Cortex of kidney (tissue), 1 donor: ENCODE data around the gene CXCR5.

ENCODE experiments used
- DNase-seq: peaks from one replicate; lab custom pipeline; 2025; lab: John Stamatoyannopoulos, UW

The CXCR5 gene

DNA sequence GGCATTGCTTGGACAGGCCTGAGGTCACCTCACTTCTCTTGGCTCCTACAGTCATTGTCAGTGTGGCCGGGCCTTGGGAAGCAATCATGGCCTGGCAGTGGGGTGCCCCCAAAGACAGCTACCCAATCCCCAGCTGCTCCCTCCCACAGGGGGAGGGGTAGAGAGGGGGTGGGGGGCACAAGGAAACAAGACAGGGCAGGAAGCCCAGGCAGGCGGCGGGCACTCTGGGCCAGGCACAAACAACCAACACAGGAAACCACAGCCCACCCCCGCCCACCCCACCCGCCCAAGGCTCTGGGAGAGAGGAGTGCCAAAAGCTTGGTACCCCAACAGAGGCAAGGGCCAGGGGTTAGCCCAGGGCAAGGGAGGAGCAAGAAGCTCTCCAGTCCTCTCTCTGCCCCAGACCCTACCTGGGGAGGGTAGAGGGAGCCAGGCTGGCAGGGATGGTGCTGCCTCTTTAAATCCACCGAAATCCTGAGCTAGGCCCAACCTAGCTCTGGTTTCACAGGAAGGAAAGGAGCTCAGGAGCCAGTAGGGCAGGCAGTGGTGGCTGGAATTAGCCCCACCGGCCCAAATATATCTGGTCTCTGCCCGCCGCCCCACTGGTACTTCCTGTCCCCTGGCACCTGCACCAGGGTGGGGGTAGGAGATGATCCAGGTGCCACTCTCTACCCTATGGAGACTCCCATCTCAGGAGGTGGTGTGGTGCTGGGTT, 29.9 kb downstream of the CXCR5 start:
- DNase-seq: no peak

DNA sequence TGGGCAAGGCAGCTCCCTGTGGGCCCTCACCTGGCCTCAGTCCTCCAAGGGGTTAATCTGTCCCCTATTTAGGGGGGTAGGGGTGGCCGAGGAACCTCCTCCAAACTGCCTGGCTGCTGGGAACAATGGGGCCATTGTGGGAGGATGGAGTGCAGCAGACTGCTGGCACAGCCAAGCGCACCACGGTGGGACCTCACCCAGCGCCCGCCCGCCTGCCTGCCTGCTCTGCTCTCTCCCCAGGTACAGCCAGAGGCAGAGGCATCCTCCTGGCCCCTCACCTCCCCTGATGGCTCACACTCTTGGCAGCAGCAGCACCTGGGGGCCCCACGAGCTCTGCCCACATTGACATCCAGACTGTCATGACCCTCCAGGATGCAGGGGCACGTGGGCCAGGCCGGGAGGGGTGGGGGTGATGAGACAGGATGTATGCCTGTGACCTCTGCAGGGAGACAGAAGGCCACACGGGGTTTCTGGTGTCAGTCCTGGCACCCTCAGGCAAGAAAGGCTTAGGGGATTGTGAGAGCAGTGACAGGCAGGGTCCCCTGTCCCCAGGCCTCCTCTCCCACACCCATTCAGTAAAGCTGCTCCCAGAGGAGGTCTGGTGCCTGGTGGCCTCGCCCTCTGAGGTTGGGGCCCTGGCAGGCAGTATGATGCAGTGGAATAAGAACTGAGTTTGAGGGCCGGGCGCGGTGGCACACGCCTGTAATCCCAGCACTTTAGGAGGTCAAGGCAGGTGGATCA, 30.7 kb downstream of the CXCR5 start:
- no peak for DNase-seq

DNA sequence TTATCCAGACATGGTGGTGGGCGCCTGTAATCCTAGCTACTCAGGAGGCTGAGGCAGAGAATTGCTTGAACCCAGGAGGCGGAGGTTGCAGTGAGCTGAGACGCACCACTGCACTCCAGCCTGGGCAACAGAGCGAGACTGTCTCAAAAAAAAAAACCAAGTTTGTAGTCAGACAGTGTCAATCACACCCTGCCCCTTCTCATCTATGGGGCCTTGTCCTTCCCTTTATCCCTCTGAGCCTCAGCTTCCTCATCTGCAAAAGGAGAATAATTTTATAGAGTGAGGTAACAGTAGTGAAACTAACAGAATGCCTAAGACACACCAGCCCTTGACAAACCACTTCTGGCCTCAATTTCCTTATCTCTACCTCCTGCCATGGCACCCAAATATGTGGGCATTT, 31.3 kb downstream of the CXCR5 start:
- no peak for DNase-seq

DNA sequence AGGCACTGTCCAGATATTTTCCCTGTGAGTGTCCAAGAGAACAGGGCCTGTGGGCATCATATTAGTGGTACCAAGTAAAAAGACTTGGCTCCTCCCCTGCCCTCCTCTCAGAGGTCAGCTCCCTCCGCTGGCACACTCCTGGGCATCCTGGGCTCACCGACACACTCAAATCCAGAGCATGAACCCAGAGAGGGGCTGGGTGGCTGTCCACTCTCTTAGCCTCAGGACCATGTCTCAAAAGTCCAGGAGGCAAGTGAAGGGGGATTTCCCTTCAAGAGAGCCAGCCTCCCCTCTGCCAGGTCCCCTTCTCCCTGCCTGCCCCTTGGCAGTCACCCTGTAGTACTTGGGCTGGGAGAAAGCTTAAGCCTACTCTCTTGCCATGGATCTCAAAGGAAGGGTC, 31.7 kb downstream of the CXCR5 start:
- DNase-seq: no peak

DNA sequence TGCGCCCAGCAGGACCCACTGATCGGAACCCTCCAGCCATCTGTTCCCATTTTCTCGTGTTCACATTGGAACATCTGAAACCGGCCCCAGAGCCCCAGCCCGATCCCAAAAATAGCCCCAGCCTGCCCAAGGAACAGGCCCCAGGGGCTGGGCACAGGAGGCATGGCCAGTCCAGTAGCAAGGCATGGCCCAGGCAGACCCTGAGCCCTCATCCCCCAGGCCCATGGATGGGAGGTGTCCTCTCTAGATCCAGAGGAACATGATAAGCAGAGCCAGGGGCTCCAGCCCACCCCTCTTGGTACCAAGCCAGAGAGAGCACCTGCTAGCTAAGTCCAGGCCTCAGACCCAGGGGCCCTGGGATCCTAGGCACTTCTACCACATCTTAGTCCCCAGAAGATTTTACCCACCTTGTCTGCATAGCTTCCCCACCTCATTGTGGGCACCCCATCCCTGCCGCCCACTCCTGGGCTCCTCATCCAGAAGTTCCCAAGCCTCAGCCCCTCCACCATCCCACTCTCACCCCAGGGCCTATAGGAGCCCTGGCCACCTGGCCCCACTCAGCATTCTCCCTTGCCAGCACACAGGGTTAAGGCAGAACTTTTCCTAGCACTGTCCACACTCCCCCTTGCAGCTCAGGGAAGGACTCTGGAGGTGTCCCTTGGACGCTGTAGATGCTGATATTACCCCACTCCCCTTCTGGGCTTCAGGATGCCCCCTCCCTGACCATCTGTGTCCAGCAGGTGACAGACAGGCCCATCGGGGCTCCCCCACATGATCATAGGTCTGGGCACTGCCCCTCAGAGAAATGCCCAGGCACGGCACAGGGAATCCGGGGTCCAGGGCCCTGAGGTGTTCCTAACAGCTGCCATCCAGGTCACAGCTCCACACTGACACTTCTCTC, 32.5 kb downstream of the CXCR5 start:
- no peak for DNase-seq

DNA sequence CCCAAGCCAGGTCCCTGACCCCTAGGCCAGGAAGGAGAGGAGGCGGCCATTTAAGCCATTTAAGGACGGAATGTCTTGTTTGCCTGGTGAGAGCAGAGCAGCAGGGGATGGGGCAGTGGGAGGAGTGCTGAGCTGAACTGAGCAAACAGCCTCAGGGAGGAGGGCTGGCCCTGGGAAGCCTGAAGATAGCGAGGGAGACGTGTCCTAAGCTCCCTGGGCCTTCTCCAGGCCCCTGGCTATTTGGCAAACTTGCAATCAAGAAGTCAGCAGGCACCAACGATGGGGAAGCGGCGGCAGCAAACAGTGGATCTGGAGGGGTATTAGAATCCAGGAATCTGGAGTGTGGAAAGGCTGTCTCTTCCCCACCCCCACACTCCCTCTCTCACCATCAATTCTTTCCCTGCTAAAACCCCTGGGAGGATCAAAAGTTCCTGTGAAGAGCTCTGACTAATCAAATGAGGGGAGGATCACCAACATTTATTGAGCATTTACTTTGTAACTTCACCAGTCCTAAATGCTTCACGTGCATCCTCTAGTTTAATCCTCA, 33.2 kb downstream of the CXCR5 start:
- no peak for DNase-seq

DNA sequence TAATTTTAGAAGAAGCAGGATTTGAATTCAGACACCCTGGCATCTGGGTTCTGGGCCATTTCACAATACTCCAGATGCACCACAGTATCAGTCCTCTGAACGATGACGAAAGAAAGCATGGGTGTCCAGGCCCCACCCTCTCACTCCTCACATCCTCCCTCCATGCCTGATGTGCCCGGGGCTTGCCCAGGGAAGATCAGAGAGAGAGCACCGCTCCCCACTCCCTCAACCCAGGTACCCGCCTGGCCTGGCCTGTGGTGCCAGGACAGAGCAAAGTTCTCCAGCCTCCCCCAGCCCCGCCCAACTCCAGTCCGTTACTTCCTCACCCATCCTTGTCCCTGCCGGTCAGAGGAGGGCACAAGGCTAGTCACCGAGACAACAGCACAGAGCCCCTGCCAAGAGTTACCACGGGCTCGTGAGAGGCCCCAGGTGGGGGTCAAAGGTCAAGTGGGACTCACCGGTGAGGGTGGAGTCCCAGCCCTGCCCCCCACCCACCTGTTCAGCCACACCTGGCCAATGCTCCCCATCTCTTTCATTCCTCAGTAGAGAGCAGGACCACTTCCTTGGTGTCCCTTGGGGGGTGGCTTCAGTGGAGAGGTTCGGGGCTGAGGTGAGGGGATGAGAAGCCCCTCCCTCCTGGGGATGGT, 33.9 kb downstream of the CXCR5 start:
- no peak for DNase-seq

DNA sequence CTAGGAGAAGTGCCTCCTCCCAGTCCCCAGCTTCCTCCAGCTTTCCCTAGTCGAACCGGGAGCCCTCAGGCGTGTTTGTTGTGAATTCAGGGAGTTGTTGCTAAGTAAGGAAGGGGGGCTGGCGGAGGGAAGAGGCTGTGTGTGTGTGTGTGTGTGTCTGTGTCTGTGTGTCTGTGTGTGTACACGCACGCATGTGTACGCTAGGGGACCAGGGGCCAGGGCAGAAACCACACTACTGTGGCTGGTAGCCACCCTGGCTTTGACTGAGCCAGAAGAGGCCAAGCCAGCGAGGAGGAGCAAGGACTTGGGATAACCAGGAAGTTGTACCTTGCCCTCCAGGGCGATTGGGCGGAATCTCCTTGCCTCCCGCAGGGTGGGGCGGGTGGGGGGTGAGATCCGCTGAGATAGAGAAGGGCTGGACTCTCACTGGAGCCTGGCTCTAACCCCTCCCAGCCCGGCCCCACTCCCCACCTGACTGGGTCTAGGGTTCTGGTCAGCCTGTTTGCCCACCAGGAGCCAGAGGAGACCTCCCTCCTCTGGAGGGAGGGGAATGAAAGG, 34.5 kb downstream of the CXCR5 start:
- DNase-seq: no peak

DNA sequence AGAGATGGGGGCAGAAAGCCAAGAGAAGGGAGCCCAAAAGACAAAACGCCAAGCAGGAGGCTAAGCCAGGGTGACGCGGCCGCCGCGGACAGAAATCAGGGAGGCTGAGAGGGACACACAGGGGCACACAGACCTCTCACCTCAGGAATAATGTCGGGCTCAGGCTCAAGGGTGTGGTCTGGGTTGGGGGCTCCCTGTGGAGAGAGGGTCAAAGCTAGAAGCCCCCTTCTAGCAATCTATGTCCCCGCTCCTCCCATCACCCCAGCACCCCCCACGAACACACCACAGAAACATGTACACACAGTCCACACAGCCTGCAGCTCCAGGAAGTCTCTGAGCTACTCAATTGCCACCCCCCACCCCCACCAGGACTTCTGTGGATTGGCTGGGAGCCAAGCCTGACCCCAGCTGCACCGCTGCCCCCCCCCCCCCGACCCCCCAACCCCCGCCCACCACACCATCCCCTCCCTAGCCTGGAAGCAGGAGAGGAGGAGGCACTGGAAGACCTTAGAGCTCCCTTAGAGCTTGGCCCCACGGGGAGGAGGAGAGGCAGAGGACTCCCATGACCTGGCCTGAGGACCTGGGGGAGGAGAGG, 35.1 kb downstream of the CXCR5 start:
- no peak for DNase-seq

DNA sequence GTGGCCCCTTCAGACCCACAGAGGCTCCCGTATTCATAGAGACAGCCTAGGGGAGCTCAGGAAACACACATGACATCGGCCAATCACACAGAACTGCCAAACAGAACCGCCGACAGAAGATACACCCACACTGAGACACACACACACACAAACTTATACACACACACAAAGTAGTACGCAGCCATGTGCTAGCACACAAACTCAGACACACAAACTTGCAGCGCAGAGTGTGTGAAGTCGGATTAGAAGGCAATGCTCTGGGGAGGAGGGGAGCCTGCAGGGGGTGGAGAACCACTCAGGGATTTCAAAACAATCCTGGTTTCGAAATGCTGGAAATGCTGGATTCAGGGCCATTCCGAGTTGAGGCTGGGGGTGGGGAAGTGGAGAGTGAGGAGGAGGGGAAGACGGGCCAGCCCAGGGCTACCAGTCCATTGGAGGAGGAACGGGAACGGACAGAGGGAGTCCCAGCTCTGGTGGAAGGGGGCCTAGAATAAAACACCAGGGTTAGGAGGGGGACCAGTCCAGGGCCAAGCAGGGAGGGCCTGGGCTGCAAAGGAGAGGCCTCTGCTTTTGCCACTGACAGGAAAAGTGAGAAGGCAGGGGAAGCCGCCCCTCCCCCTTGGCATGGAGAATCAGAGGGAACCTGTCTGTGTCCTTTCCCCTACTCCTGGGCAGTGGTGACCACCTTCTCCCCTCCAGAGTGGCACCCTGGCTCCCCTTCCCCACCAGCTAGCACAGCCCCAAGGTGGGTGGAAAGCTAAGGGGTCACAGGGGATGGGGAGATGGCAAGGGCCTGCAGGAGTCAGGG, 37.6 kb downstream of the CXCR5 start:
- DNase-seq: no peak

DNA sequence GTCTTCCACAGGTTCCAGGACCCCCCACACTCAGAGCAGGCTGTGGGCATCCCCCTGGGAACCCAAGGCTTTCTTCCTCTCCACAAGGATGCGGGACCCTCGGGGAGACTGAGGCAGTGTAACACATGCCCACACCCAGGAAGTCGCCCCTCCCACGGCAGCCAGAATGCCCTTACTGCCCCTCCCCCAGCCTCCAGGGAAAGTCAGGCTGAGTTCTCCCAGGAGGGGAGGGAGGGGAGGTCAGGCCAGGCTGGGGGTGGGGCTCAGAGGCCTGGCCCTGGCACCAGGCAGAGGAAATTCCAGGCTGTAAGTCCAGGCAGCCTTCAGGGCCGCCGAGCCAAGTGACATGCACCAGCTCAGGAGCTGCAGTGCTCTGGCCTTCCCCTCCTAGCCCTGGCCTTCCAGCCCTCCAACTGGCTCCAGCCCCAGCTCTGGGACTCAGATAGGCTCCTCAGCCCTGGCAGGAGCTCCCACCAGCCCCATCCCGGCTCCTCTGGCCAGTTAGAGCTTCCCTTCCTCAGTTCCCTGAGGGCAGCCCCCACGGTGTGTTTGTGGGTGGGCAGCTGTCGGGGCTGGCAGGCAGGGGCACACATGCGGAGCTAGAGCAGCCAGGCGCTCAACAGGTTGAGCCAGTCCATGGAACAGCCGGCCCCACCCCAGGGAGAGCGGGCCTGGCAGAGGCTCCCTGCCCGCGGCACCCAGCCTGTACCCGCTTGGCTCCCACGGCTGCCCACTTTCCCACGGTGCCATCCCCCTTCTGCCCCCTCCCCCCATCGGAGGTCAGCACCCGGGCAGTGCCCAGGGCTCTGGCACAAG, 38.4 kb downstream of the CXCR5 start:
- no peak for DNase-seq

DNA sequence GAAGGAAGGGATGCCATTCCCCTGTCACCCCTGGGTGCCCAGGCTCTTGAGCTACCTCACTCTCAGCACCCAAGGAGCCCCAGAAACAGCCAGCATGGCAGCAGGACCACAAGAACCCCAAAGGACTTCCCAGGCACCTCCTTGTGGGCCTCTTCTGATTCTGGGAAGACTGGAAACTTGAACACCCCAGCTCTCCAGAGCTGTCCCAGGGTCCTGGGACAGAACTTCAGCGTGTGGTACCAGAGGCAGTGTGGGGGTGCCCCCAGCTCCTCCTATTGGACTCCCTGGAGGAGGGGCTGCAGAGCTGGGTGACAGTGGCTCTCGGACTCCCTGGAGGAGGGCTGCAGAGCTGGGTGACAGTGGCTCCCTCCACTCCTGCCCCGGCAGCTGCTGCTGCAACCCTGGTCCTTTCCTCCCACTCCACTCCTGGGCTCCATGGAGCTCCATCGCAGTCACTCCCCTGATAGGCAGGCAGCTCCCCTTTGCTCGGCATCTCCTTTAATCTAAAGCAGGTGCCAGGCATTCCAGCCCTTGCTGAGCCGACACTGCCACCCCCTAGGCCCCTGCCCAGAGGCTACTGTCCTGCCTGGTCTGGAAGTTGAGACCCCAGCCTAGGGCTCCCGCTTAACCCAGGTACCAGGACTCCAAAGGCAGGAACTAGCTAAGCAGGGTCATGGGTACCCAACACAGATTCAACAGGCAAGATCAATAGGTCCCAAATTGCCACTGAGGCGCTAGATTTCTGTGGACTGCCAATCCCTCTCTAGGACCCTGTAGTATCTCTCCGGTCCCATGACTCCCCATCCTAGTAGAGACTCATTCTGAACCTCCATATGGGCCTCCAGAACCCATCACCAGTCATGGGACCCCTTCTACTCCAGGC, 39.3 kb downstream of the CXCR5 start:
- DNase-seq: no peak

DNA sequence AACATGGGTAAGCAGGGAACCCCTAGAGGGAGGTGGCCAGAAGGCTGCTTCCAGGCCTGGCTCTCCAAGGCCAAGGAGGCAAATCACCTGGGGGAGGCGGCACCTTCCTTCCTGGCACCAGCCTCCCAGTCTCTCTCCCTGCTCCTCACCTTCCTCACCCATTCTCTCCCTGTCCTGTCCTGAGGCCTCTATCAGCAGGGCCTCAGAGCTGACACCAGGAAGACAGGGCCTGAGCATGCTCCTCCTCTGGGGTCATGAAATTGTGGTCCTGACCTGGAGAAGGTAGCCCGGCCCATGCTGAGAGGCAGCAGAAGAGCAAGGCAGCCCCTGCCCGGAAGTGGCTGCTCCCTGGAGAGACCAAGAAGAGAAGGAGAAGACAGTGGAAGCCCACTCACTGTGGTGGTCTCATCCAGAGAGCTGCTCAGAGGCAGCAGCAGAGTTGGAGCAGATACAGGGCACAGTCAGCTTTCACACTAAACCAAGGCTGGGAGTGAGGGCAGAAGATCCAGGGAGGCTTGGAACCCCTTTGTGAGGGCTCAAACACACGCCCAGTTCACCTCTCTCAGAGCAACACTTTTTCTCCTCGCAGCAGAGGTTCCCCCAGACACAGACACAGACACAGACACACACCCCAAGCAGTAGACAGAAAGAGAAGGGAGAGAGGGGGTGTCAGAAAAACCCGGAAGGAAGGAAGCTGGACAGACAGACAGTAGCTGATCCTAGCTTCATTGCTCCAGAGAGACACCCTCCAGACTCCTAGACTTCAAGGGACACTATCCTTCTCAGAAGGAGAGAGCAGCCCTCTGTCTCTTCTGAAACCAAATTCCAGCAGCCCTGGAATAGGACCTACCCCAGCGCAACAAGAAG, 40.3 kb downstream of the CXCR5 start:
- no peak for DNase-seq

DNA sequence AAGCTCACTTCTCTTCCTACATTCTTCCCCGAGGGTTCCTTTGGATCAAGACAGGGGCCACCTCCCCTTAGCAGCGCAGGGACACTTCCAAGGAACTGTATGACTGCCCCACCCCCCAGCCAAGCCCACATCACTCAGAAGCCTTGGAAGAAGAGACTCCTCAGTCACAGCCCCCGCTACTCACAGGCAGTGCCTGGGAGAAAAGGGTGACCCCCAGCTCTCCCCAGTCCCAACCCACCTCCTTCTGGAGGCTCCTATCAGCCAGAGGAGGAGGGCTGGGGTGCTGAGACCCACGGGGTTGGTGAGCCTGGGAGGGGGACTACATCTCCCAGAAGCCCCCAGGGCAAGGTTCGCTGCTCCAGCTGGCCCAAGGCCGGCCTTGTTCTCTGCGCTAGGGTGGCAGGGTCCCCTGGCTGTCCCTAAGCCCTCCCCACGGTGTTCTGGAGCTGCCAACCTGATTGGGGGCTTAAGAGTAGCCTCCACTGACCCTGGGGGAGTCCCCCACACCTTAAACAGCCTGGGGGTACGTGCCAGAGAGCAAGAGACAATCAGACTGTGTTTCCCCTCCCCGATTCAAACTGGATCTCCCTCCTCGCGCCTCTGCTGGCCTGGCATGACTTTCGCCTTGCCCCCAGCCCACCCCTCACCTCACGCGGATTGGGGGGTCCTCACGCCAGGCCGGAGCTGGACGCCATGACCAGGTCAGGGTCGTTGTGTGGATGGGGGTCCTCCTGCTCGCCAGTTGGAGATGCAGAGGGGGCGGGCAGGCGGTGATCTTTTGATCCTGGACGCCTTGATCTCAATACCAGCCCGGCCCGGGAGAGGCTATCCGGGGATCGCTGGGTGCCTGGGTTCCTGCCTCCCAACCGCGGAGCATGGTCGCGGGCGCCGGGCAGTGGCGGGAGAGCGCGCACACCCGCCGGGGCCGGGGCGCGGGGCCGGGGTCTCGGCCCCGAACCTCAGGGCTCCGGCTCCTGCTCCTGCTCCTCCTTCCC, 41.2 kb downstream of the CXCR5 start:
- DNase-seq: no peak

DNA sequence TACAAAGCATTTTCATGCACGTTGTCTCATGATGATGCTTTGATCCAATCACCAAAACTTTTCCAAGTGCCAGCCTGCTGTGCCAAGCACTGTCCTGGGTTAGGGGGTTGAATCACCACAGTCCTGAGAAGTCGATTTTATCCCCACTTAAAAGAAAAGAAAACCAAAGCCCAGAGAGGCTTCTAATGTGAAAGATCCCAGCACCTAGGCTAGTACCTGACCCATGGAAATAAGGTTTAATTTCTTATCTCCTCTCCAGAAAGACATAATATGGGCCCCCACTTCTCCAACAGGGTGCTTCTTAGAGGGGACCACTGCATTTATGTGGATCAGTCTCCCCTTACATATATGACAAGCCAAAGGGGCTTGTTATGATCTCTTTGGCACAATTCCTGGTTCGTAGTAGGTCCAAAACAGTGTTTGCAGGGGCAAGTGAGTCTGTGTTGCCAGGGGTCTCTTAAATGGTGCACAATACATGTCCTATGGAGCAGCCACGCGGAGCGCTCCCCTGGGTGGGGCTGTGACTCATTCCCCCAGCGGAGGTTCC, 43.9 kb downstream of the CXCR5 start:
- DNase-seq: no peak
